CMK (cell line): Measurements from ENCODE around the gene ABCA13.
A peak's percentile ranks its signal among the peaks of the same experiment; 100 is the strongest.

Experiments
- DNase-seq: peaks from one replicate; pipeline ENCODE4 v3.0.0-alpha.2; 2010; ENCODE audit warnings: low read depth

Gene ABCA13

GRCh38 chr7:48298779-48299178 is 127.5 kb downstream of the ABCA13 start:
- no peak for DNase-seq

GRCh38 chr7:48299580-48300169 is 128.4 kb downstream of the ABCA13 start:
- peak; percentile 3 for DNase-seq

GRCh38 chr7:48300301-48300700 is 129.0 kb downstream of the ABCA13 start:
- no peak for DNase-seq

- DNase-seq: no peak
These were observed 129.9 kb downstream of the ABCA13 start for GRCh38 chr7:48301201-48301600.

DNA sequence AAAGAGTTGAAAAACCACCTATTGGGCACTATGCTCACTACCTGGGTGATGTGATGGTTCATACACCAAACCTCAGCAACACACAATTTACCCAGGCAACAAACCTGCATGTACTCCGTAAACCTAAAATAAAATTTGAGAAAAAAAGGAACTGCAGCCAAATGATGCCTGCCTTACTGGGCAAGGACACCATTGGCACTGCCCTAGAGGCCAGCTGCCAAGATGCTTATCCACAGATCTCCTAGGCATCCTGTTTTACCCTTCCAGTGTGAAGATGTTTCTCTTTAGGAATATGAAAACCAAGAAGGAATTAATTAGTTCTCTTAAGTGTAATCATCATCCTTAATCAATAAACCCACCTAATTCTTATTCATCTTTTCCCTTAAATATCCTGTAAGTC is 133.4 kb downstream of the ABCA13 start:
- DNase-seq: no peak

GRCh38 chr7:48305661-48306060 is 134.4 kb downstream of the ABCA13 start:
- no peak for DNase-seq

GRCh38 chr7:48307041-48307714 is 135.9 kb downstream of the ABCA13 start:
- no peak for DNase-seq

DNA sequence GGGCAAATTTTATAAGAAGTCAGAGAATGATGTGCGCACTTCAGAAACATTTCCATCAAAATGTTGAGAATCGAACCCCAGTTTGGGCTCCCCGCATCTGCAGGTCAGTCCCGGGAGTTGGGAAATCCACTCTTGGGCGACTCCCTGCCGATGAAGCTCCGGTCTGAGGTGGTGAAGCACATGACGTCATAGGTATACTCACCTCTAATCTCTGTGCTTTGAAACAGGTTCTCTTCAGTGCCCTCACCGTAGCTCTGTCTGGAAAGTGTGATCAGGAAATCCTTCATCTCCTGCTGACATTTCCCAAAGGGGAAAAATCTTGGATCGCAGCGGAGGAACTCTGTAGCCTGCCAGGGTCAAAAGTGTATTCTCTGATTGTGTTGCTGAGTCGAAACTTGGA is 138.5 kb downstream of the ABCA13 start:
- DNase-seq: no peak

- no peak for DNase-seq
These were observed 140.3 kb downstream of the ABCA13 start for GRCh38 chr7:48311464-48312100.

DNA sequence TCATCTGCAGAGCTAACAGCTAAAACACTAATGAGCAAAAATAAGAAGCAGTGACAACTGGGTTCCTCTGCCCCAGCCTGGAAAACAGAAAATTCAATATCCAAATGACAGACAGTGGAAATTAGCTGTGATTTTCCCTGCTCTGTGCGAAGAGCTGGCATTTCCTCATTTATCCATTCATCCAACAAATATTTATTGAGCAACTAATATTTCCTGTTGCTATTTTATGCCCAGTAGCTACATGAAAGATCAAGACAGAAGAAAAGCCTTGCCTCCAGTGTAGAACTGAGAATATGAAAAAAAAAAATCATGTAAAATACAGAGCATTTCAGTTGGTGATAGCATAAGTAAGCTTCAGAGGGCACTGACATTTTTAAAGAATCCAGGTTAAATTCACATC is 140.9 kb downstream of the ABCA13 start:
- DNase-seq: no peak

- no peak for DNase-seq
These were observed 145.5 kb downstream of the ABCA13 start for GRCh38 chr7:48316768-48317167.

GRCh38 chr7:48317360-48317759 is 146.1 kb downstream of the ABCA13 start:
- no peak for DNase-seq

- no peak for DNase-seq
These were observed 150.2 kb downstream of the ABCA13 start for GRCh38 chr7:48321319-48322010.

DNA sequence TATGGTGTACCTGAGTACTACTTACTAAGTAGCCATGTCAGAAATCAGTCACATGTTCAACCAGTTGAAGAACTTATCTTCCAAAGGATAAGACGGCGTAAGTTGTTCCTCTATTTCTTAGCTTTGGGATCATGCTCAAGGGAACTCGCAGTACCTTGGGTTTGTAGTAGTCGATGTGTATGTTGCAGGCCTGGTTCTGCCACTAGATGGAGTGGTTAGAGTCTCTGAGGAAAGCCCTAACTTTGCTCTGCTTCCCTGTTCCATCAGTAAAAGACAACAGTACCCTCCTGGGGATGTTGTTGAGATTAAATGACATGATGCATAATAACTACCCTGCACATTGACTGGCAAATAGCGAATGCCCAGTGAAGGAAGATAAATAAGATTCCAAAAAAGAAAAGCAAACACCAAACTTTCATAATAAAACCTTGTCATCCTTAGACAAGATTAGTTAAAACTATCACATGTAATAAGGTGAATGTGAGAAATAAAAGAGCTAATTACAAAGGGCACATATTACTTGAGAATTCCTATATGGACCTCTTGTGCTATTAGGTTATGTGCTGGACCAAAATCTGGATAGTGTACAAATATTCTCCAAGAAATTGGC is 165.9 kb downstream of the ABCA13 start:
- no peak for DNase-seq

GRCh38 chr7:48337781-48338180 is 166.5 kb downstream of the ABCA13 start:
- no peak for DNase-seq

DNA sequence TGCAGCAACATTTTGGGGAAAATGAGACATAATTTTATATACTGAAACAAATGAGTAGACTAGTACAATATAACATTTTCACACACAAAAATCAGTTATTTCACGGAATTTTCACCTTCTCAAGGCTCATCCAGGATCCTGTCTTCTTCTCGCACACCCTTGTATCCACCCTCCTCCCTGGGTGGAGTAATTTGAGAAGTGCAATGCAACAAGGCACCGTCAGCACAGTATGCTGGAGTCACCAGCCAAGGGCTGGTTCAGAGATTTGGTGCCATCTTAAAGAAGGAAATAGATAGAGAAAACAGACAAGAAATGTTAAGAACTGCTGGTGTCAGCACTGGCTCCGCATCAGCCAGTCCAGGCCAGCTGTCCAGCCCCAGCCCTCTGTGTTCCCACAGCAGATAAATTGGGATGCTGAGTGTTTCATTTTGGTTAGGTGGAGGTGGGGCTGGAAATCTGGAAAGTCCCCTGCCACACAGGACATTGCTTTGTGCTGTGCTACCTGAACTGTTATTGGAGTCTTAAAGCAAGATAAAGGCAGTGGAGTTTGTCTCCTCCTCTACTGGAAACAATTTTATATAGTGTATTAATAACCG is 176.1 kb downstream of the ABCA13 start:
- no peak for DNase-seq

DNA sequence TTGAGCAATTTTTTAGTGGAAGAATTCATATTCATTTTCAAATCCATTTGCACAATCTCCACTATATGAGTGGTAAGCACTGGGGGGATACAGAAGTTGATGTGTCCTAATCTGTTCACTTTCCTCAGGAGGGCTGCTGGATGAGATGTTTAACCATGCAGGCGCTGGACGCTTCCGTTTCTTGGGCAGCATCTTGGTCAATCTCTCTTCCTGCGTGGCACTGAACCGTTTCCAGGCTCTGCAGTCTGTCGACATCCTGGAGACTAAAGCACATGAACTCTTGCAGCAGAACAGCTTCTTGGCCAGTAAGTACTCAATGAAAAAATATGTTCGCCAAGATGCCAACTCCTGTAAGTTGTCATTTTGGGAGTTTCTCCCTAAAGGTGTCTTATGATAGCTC is 179.3 kb downstream of the ABCA13 start:
- no peak for DNase-seq

GRCh38 chr7:48351900-48352299 is 180.6 kb downstream of the ABCA13 start:
- no peak for DNase-seq

- no peak for DNase-seq
These were observed 184.1 kb downstream of the ABCA13 start for GRCh38 chr7:48355346-48355745.

DNA sequence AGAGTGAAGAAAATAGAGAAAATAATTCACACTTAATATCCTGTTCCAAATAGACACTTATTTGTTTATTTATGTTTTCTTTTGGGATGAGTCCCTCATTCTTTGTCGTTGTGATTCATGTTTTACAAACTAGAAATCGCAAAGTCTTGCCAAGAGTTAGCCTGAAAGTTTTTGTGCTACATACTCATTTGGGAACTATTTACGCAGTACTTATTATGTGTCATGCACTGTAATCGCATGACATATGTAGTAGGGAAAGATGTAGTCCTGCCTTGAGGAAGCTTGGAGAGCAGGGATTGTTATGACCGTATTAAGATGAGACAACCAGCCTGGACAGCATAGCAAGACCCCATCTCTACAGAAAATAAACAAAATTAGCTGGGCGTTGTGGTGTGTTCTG is 189.3 kb downstream of the ABCA13 start:
- DNase-seq: no peak

DNA sequence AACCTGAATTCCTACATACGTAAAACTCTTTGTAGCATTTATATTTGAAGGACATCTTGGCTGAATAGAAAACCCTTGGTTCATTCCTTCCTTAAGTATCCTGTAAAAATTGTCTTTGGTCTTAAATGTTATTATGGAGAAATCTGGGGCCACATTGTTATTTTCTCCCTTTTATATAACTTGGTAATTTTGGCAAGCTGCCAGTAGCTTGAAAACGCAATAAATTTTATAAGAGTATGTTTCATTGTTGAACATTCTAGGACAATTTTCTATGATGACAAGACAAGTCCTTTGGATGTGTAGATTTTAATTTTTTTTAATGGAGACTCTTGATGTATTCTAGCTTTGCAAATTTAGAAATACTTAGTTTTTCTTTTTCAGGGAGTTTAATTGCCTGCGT is 191.9 kb downstream of the ABCA13 start:
- DNase-seq: no peak

DNA sequence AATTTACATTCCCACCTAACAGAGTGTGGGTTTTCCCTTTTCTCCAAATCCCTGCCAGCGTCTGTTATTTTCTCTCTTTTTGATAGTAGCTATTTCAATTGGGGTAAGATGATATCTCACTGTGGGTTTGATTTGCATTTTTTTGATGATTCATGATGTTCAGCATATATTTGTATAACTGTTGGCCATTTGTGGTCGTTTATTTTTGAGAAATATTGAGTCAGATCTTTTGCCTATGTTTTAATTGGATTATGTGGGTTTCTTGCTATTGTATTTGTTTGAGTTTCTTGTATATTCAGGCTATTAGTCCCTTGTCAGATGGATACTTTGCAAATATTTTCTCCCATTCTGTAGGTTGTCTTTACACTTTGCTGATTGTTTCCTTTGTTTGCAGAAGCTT is 193.8 kb downstream of the ABCA13 start:
- no peak for DNase-seq
